B cell (primary cell): ENCODE measurements around the gene NLGN1.

Experiments used
- CTCF ChIP-seq: fragments of 200-600 bp; IDR thresholded peaks from one replicate; pipeline ENCODE4 v1.8.0; 2022; ENCODE audit warnings: antibody characterized with exemption, mild to moderate bottlenecking
- EZH2 ChIP-seq: IDR thresholded peaks from 2 replicates; pipeline ENCODE4 v1.6.1; 2012; ENCODE audit warnings: borderline replicate concordance, low read depth, mild to moderate bottlenecking, moderate library complexity, low read length; ENCODE audit not compliant: insufficient read depth, poor library complexity, severe bottlenecking

DNA sequence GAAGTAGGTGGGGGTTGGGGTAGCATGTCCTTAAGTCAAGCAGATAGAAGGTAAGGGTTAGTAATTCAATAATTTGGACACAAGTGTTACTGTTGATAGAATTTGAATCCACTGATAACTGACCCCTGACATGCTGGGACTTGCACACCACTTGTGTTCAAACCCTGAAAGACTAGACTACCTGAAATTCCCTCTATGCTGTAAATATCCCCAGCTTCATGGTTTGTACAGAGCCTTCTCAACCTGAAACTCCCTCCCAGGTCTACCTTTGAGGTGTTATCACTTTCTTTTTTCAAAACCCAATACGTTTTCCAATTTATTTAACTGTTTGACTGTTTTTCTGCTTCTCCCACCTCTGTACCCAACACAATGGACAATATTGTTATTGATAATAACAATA is 459.6 kb downstream of the NLGN1 start:
- TF ChIP-seq CTCF, result no peak
- no peak for TF ChIP-seq EZH2
